ENCODE results near the gene PPHLN1. TPM values are rescaled to one million over a fixed set of nuclear protein-coding genes. Genes with fewer than 3 reads are reported as not detected.

Gene PPHLN1
- total and polyA plus RNA-seq, 2 of the 8 experiments (the other 6 are each of a cell fraction or from before 2014, with no cell fraction given) = 34.3 to 71.6 TPM

GRCh38 chr12:42484996-42485395 is 159.0 kb downstream of the PPHLN1 start:
- H3K56ac ChIP-seq (replicated peaks; ENCODE audit: insufficient read length, low read depth, low read length) = no peak overlapping the region
- no peaks in the 10 kb centered on the region for H3K9me3 ChIP-seq (ENCODE audit: insufficient read depth in 2 of 2, low read depth in 1 of 2, low read length in 1 of 2)
- no peaks in the 10 kb centered on the region for H3K36me3 ChIP-seq (ENCODE audit: control insufficient read depth in 2 of 4, insufficient read depth in 4 of 4, low read length in 3 of 4)
- H3K4me2 ChIP-seq (ENCODE audit: insufficient read depth in 1 of 2, low read depth in 2 of 2, low read length in 2 of 2) = peak overlapping the region; percentile 75 to 90
- no peak overlapping the region for H3K9ac ChIP-seq (replicated peaks in 1 of 4; ENCODE audit: extremely low read depth in 1 of 4, low read depth in 3 of 4, low read length in 3 of 4)
- H3K18ac ChIP-seq (ENCODE audit: extremely low read depth, low read length) = no peak overlapping the region
- H4K20me1 ChIP-seq (replicated peaks in 1 of 2; ENCODE audit: control insufficient read depth in 1 of 2, insufficient read depth in 2 of 2, low read length in 2 of 2) = peaks cover 2 to 9% of the 10 kb centered on the region in 2 experiments
- TF ChIP-seq SAP30 (IDR thresholded peaks at IDR 0.05; ENCODE audit: insufficient read depth, insufficient replicate concordance, low read length) (no peak), JUN (IDR thresholded peaks at IDR 0.05; ENCODE audit: low read depth, low read length) (no peak), EZH2 (IDR thresholded peaks at IDR 0.05; ENCODE audit: low read depth, low read length, severe bottlenecking) (peak; percentile 25)
- CTCF ChIA-PET (ENCODE audit: partially characterized antibody) = interaction anchor here (0.6 to 10.7 kb wide), 6 partner anchors 15 to 735 kb away, joined by 3 to 104 read pairs (median 4); no protein-coding TSS in a partner anchor
- H2AK5ac ChIP-seq (ENCODE audit: low read depth, low read length) = no peak overlapping the region
- H3K4me3 ChIP-seq (ENCODE audit: extremely low read depth in 1 of 4, insufficient read depth in 2 of 4, low read depth in 3 of 4, low read length in 4 of 4) = peak overlapping the region in 1 of 4 experiments; percentile 71; a peak in 2 of 8 replicates
- no peak overlapping the region for H3K14ac ChIP-seq (ENCODE audit: insufficient read length)
- H3K79me2 ChIP-seq (ENCODE audit: control insufficient read depth in 1 of 2, insufficient read depth in 2 of 2, low read length in 2 of 2) = peaks cover 0 to 33% of the 10 kb centered on the region in 2 experiments; a peak in 3 of 4 replicates
- 0% methylated on average over 3 of the region's 3 CpGs; no CpG with 5 or more reads in 1 of the 2 experiments for WGBS, 2 experiments (ENCODE audit: extremely low coverage in 1 of 2, insufficient coverage in 1 of 2, insufficient read length in 1 of 2, insufficient replicate concordance in 2 of 2, low coverage in 1 of 2, low lambda C conversion rate in 2 of 2, missing lambda C conversion rate in 1 of 2)
- H2BK15ac ChIP-seq (ENCODE audit: low read length) = no peak overlapping the region
- POLR2A ChIA-PET (ENCODE audit: partially characterized antibody) = interaction anchor here (0.6 to 3.5 kb wide), 13 partner anchors 10 to 123 kb away, joined by 3 to 39 read pairs (median 4); partner anchors contain the start of gene PRICKLE1
- H4K5ac ChIP-seq (ENCODE audit: insufficient read length, low read depth, low read length) = no peak overlapping the region
- peaks cover 0 to 4% (median 3%) of the 10 kb centered on the region in 4 experiments; a peak in 4 of 7 replicates for H3K27me3 ChIP-seq (replicated peaks in 1 of 4; ENCODE audit: control insufficient read depth in 3 of 4, extremely low read depth in 1 of 4, insufficient read depth in 3 of 4, low read length in 3 of 4)
- H2BK12ac ChIP-seq (ENCODE audit: low read depth, low read length) = no peak overlapping the region; the same call in 1 of the 2 replicates
- H3K4ac ChIP-seq (replicated peaks; ENCODE audit: insufficient read length, low read depth, low read length) = no peak overlapping the region
- no peak overlapping the region for H2BK20ac ChIP-seq (ENCODE audit: low read length)
- peaks cover 12% of the 10 kb centered on the region for H3K23me2 ChIP-seq (ENCODE audit: low read depth, low read length)
- no peak overlapping the region for H4K91ac ChIP-seq (replicated peaks; ENCODE audit: insufficient read length, low read length)
- H3K79me1 ChIP-seq (ENCODE audit: low read depth, low read length) = no peaks in the 10 kb centered on the region; the same call in 1 of the 2 replicates
- no peak overlapping the region for H2AFZ ChIP-seq (ENCODE audit: low read length)
- peak overlapping the region; percentile 43 for H2BK120ac ChIP-seq (replicated peaks; ENCODE audit: low read depth, low read length)
- H3K4me1 ChIP-seq (replicated peaks in 1 of 4; ENCODE audit: control insufficient read depth in 3 of 4, insufficient read depth in 4 of 4, low read length in 3 of 4) = peaks cover 11 to 21% (median 20%) of the 10 kb centered on the region in 4 experiments; a peak in 6 of 7 replicates
- H2BK5ac ChIP-seq (ENCODE audit: low read depth, low read length) = no peak overlapping the region
- no peak overlapping the region for H4K8ac ChIP-seq (ENCODE audit: extremely low read depth, insufficient read depth, low read length)
- H3K23ac ChIP-seq (ENCODE audit: insufficient read length) = no peak overlapping the region
- DNase-seq (ENCODE audit: low read depth in 1 of 2, low spot score in 2 of 2) (no peak), FAIRE-seq (no peak)
- no peak overlapping the region for H3K27ac ChIP-seq (ENCODE audit: low read depth, low read length)

Measured in H1 (cell line).